ENCODE data around the gene C2CD3. TPM values are rescaled to one million over a fixed set of nuclear protein-coding genes. Genes with fewer than 3 reads are reported as not detected.

The C2CD3 gene
- total and polyA plus RNA-seq, 9 of the 15 experiments (the other 6 are each of a cell fraction or from before 2014, with no cell fraction given) = 4.4 to 20.2 (median 15.4) TPM

DNA sequence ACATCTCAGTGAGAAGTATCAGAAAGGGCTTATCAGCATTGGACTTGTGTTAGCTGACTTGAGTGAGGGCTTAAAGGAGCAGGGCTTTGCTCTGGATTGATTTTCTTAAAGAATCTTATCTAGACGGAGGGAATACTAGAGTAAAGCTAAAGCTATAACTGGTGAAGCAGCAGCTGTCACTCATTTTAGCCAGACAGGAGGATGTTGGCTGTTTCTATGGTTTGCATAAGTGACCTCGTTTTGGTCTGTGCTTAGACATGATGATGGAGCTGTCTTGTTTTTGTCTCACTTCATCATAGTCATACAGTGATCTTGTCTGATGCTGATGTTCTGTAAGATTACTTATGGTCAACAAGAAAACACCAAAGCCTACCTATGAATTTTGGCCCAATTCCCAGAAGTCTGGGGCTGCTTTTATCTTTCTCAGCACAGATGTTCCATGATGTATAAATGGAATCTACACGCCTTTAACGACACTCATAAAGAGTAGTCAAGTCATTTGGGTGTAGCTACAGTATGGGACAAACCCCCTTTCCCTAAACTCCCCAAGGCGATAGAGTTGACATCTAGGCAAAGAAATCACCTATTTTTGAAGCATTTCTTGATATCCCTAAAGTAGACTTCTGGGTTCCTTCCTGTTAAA lies 84.4 kb downstream of the C2CD3 start:
- no peak overlapping the region for H3K4me3 ChIP-seq
- no TSS peak for BruUV-seq (replicated peaks)
- peaks cover 27% of the 10 kb centered on the region; the same call in 2 of the 3 replicates for H3K36me3 ChIP-seq (ENCODE audit: control insufficient read depth, insufficient read depth, low read length)
- peak overlapping the region; percentile 48 for H3K27ac ChIP-seq (ENCODE audit: extremely low read depth, low read depth, low read length)
- no peaks in the 10 kb centered on the region for H3K79me2 ChIP-seq (ENCODE audit: control insufficient read depth, insufficient read depth, low read length)
- H3K9me3 ChIP-seq (replicated peaks; ENCODE audit: control insufficient read depth, insufficient read depth, low read depth, low read length) = no peaks in the 10 kb centered on the region
- ChIA-PET CTCF (ENCODE audit: low intra/inter-chr PET ratio) (no interaction called here), POLR2A (interaction anchor here (0.6 to 2.0 kb wide), 13 partner anchors 10 to 755 kb away, joined by 3 to 9 read pairs (median 4); partner anchors contain the start of genes C2CD3, PPME1 and UCP2)
- H3K4me2 ChIP-seq (ENCODE audit: insufficient read depth, low read length) = peak overlapping the region; percentile 62
- ATAC-seq = peak; percentile 84
- H3K4me1 ChIP-seq (replicated peaks in 1 of 2; ENCODE audit: control insufficient read depth in 2 of 2, insufficient read depth in 2 of 2, low read length in 2 of 2) = peaks cover 7 to 28% of the 10 kb centered on the region in 2 experiments
- H3K9me1 ChIP-seq (ENCODE audit: control insufficient read depth, insufficient read depth, low read length) = no peaks in the 10 kb centered on the region
- H2AFZ ChIP-seq (ENCODE audit: low read depth, low read length) = peak overlapping the region; percentile 75
- 0% methylated on average over 5 of the region's 5 CpGs for WGBS (ENCODE audit: insufficient coverage, low coverage, missing lambda C conversion rate)
- peak overlapping the region in 1 of 2 experiments; percentile 47; a peak in 1 of 4 replicates for H3K9ac ChIP-seq (ENCODE audit: insufficient read depth in 1 of 2, low read depth in 2 of 2, low read length in 2 of 2)
- H3K27me3 ChIP-seq (ENCODE audit: control insufficient read depth in 2 of 2, insufficient read depth in 2 of 2, low read length in 2 of 2) = no peaks in the 10 kb centered on the region
- intact Hi-C loops (cut with micrococcal nuclease) (loop anchor here (5.0 kb wide), 1 partner anchor 74 kb away; no protein-coding TSS in a partner anchor), in situ Hi-C loops (cut with MboI) (loop anchor here (5.0 kb wide), 1 partner anchor 99 kb away; no protein-coding TSS in a partner anchor)
- peak; percentile 76 for FAIRE-seq
- H4K20me1 ChIP-seq (replicated peaks; ENCODE audit: control insufficient read depth, insufficient read depth, low read length) = no peaks in the 10 kb centered on the region
- DNase-seq (ENCODE audit: extremely low read depth in 1 of 4, low spot score in 3 of 4) = peak; percentile 33 to 90 (median 64)
- TF ChIP-seq MTA1 (IDR thresholded peaks at IDR 0.05; ENCODE audit: borderline replicate concordance) (peak; percentile 92), TARDBP (IDR thresholded peaks at IDR 0.05) (no peak), RAD51 (IDR thresholded peaks at IDR 0.05; ENCODE audit: borderline replicate concordance, low read depth) (no peak), ZFPM2 (CRISPR knock-in tag; IDR thresholded peaks at IDR 0.05) (peak; percentile 46; the same call in 1 of the 2 replicates), OTX1 (CRISPR knock-in tag; IDR thresholded peaks at IDR 0.05) (no peak), EP300 (IDR thresholded peaks at IDR 0.05; ENCODE audit: low read length) (peak; percentile 96), TAL1 (IDR thresholded peaks at IDR 0.05) (peak; percentile 90), FOXA3 (CRISPR knock-in tag; conservative IDR thresholded peaks at IDR 0.05 in 1 of 2, IDR thresholded peaks at IDR 0.05 in 1 of 2) (peak; percentile 18 to 87; a peak in 2 of 4 replicates), BRD4 (IDR thresholded peaks at IDR 0.05) (no peak), ERF (CRISPR knock-in tag; IDR thresholded peaks at IDR 0.05) (no peak), NCOA1 (IDR thresholded peaks at IDR 0.05; ENCODE audit: low read depth) (peak; percentile 86), TEAD4 (IDR thresholded peaks at IDR 0.05; ENCODE audit: low read length) (peak; percentile 90), TEAD4 (CRISPR knock-in tag; IDR thresholded peaks at IDR 0.05; ENCODE audit: borderline replicate concordance) (no peak)
- TF ChIP-seq, protein P1, sequence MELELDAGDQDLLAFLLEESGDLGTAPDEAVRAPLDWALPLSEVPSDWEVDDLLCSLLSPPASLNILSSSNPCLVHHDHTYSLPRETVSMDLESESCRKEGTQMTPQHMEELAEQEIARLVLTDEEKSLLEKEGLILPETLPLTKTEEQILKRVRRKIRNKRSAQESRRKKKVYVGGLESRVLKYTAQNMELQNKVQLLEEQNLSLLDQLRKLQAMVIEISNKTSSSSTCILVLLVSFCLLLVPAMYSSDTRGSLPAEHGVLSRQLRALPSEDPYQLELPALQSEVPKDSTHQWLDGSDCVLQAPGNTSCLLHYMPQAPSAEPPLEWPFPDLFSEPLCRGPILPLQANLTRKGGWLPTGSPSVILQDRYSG (tag; conservative IDR thresholded peaks at IDR 0.05; ENCODE audit: low read depth) = no peak
- TF ChIP-seq, protein P2, sequence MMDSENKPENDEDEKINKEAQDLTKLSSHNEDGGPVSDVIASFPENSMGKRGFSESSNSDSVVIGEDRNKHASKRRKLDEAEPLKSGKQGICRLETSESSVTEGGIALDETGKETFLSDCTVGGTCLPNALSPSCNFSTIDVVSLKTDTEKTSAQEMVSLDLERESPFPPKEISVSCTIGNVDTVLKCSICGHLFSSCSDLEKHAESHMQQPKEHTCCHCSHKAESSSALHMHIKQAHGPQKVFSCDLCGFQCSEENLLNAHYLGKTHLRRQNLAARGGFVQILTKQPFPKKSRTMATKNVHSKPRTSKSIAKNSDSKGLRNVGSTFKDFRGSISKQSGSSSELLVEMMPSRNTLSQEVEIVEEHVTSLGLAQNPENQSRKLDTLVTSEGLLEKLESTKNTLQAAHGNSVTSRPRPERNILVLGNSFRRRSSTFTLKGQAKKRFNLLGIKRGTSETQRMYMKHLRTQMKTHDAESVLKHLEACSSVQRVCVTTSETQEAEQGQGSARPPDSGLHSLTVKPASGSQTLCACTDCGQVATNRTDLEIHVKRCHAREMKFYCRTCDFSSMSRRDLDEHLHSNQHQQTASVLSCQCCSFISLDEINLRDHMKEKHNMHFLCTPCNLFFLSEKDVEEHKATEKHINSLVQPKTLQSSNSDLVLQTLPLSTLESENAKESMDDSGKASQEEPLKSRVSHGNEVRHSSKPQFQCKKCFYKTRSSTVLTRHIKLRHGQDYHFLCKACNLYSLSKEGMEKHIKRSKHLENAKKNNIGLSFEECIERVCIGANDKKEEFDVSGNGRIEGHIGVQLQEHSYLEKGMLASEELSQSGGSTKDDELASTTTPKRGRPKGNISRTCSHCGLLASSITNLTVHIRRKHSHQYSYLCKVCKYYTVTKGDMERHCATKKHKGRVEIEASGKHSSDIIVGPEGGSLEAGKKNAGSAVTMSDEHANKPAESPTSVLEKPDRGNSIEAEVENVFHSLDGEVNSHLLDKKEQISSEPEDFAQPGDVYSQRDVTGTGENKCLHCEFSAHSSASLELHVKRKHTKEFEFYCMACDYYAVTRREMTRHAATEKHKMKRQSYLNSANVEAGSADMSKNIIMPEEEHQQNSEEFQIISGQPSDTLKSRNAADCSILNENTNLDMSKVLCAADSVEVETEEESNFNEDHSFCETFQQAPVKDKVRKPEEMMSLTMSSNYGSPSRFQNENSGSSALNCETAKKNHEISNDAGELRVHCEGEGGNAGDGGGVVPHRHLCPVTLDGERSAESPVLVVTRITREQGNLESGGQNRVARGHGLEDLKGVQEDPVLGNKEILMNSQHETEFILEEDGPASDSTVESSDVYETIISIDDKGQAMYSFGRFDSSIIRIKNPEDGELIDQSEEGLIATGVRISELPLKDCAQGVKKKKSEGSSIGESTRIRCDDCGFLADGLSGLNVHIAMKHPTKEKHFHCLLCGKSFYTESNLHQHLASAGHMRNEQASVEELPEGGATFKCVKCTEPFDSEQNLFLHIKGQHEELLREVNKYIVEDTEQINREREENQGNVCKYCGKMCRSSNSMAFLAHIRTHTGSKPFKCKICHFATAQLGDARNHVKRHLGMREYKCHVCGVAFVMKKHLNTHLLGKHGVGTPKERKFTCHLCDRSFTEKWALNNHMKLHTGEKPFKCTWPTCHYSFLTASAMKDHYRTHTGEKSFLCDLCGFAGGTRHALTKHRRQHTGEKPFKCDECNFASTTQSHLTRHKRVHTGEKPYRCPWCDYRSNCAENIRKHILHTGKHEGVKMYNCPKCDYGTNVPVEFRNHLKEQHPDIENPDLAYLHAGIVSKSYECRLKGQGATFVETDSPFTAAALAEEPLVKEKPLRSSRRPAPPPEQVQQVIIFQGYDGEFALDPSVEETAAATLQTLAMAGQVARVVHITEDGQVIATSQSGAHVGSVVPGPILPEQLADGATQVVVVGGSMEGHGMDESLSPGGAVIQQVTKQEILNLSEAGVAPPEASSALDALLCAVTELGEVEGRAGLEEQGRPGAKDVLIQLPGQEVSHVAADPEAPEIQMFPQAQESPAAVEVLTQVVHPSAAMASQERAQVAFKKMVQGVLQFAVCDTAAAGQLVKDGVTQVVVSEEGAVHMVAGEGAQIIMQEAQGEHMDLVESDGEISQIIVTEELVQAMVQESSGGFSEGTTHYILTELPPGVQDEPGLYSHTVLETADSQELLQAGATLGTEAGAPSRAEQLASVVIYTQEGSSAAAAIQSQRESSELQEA (IDR thresholded peaks at IDR 0.05; ENCODE audit: low read depth) = no peak
